ENCODE measurements around the gene SGK2. TPM values are rescaled to one million over a fixed set of nuclear protein-coding genes. Genes with fewer than 3 reads are reported as not detected.

Gene SGK2
- total RNA-seq, 1 experiment from 2014 or later = 0.90 TPM

DNA sequence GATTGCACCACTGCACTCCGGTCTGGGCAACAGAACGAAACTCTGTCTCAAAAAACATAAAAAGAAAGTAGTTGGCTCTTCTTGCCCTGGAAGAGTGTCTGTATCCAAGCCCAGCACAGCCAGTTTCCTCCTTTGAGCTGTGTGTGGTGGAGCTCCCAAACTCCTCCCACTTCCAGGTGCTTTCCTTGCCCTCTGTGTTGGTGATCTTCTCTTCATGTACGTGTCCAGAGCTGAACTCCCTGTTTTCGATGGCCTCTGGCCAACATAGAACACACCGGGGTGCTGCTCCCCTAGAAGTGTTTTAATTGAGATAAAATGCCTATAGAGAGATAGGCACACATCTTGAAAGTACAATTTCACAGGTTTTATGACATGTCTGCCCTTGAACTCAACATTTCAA is 16.7 kb upstream of the SGK2 start:
- POLR2A ChIA-PET = no interaction called here
- intact Hi-C loops (cut with micrococcal nuclease; ENCODE audit: unreplicated experiment) (loop anchor here (10.0 kb wide), 1 partner anchor 153 kb away; no protein-coding TSS in a partner anchor), in situ Hi-C loops (cut with HindIII; ENCODE audit: low pct_unique_long_range_greater_than_20kb, low sequenced_read_pairs) (no loop called here)
- Histone ChIP-seq H3K9me3 (ENCODE audit: control insufficient read depth, insufficient read depth, low read depth, low read length) (no peaks in the 10 kb centered on the region), H3K4me3 (ENCODE audit: low read depth in 2 of 2, low read length in 2 of 2) (no peak overlapping the region), H3K36me3 (ENCODE audit: control insufficient read depth, insufficient read depth, low read length) (no peaks in the 10 kb centered on the region), H3K27ac (ENCODE audit: low read length) (no peak overlapping the region), H3K4me1 (ENCODE audit: control insufficient read depth, insufficient read depth, low read length) (no peaks in the 10 kb centered on the region), H3K27me3 (ENCODE audit: control insufficient read depth, insufficient read depth, low read length) (no peaks in the 10 kb centered on the region)
- TF ChIP-seq, protein P1, sequence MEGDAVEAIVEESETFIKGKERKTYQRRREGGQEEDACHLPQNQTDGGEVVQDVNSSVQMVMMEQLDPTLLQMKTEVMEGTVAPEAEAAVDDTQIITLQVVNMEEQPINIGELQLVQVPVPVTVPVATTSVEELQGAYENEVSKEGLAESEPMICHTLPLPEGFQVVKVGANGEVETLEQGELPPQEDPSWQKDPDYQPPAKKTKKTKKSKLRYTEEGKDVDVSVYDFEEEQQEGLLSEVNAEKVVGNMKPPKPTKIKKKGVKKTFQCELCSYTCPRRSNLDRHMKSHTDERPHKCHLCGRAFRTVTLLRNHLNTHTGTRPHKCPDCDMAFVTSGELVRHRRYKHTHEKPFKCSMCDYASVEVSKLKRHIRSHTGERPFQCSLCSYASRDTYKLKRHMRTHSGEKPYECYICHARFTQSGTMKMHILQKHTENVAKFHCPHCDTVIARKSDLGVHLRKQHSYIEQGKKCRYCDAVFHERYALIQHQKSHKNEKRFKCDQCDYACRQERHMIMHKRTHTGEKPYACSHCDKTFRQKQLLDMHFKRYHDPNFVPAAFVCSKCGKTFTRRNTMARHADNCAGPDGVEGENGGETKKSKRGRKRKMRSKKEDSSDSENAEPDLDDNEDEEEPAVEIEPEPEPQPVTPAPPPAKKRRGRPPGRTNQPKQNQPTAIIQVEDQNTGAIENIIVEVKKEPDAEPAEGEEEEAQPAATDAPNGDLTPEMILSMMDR (IDR thresholded peaks at IDR 0.05) = no peak
- TF ChIP-seq SIN3A (IDR thresholded peaks at IDR 0.05; ENCODE audit: borderline replicate concordance, insufficient read depth, low read depth, low read length) = no peak
- TF ChIP-seq TCF7L2 (IDR thresholded peaks at IDR 0.05; ENCODE audit: low read depth, low read length) = no peak
- TF ChIP-seq, protein P2, sequence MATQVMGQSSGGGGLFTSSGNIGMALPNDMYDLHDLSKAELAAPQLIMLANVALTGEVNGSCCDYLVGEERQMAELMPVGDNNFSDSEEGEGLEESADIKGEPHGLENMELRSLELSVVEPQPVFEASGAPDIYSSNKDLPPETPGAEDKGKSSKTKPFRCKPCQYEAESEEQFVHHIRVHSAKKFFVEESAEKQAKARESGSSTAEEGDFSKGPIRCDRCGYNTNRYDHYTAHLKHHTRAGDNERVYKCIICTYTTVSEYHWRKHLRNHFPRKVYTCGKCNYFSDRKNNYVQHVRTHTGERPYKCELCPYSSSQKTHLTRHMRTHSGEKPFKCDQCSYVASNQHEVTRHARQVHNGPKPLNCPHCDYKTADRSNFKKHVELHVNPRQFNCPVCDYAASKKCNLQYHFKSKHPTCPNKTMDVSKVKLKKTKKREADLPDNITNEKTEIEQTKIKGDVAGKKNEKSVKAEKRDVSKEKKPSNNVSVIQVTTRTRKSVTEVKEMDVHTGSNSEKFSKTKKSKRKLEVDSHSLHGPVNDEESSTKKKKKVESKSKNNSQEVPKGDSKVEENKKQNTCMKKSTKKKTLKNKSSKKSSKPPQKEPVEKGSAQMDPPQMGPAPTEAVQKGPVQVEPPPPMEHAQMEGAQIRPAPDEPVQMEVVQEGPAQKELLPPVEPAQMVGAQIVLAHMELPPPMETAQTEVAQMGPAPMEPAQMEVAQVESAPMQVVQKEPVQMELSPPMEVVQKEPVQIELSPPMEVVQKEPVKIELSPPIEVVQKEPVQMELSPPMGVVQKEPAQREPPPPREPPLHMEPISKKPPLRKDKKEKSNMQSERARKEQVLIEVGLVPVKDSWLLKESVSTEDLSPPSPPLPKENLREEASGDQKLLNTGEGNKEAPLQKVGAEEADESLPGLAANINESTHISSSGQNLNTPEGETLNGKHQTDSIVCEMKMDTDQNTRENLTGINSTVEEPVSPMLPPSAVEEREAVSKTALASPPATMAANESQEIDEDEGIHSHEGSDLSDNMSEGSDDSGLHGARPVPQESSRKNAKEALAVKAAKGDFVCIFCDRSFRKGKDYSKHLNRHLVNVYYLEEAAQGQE (IDR thresholded peaks at IDR 0.05; ENCODE audit: insufficient read depth in 1 of 2, low read depth in 2 of 2, low read length in 1 of 2) = no peak
- no peak for TF ChIP-seq POLR2AphosphoS5 (IDR thresholded peaks at IDR 0.05; ENCODE audit: low read depth, low read length)
- BruUV-seq (replicated peaks) = no TSS peak
- DNase-seq (ENCODE audit: low read depth, low spot score) (no peak), ATAC-seq (no peak)
- CTCF ChIA-PET = no interaction called here

DNA sequence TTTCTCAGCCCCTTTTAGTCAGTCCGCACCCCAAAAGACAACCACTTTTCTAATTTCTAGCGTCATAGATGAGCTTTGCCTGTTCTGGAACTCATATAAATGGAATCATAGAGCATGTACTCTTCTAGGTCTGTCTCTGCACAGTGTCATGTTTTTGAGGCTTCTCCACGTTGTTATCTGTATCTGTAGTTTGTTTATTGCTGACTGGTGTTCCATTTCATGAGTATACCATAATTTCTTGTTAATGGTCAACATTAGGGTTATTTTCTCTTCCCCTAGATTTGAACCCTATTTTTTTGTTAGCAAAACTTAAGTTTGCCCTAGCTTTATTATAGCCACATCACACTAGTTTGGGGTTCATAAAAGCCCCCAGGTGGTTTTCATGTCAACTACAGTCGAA is 16.2 kb upstream of the SGK2 start:
- no peaks in the 10 kb centered on the region for H3K4me1 ChIP-seq (ENCODE audit: control insufficient read depth, insufficient read depth, low read length)
- ChIA-PET CTCF (no interaction called here), POLR2A (no interaction called here)
- no peaks in the 10 kb centered on the region for H3K27me3 ChIP-seq (ENCODE audit: control insufficient read depth, insufficient read depth, low read length)
- no peak overlapping the region for H3K4me3 ChIP-seq (ENCODE audit: low read depth in 2 of 2, low read length in 2 of 2)
- no peaks in the 10 kb centered on the region for H3K9me3 ChIP-seq (ENCODE audit: control insufficient read depth, insufficient read depth, low read depth, low read length)
- BruUV-seq (replicated peaks) = no TSS peak
- DNase-seq (ENCODE audit: low read depth, low spot score) (no peak), ATAC-seq (no peak)
- no peak overlapping the region for H3K27ac ChIP-seq (ENCODE audit: low read length)
- in situ Hi-C loops (cut with HindIII; ENCODE audit: low pct_unique_long_range_greater_than_20kb, low sequenced_read_pairs) (no loop called here), intact Hi-C loops (cut with micrococcal nuclease; ENCODE audit: unreplicated experiment) (loop anchor here (10.0 kb wide), 1 partner anchor 152 kb away; no protein-coding TSS in a partner anchor)
- no peaks in the 10 kb centered on the region for H3K36me3 ChIP-seq (ENCODE audit: control insufficient read depth, insufficient read depth, low read length)
- TF ChIP-seq POLR2AphosphoS5 (IDR thresholded peaks at IDR 0.05; ENCODE audit: low read depth, low read length) (no peak), SIN3A (IDR thresholded peaks at IDR 0.05; ENCODE audit: borderline replicate concordance, insufficient read depth, low read depth, low read length) (no peak), TCF7L2 (IDR thresholded peaks at IDR 0.05; ENCODE audit: low read depth, low read length) (no peak)
- TF ChIP-seq, protein P2 (IDR thresholded peaks at IDR 0.05; ENCODE audit: insufficient read depth in 1 of 2, low read depth in 2 of 2, low read length in 1 of 2) = no peak
- TF ChIP-seq, protein P1 (IDR thresholded peaks at IDR 0.05) = no peak
